Peyer's patch (tissue), 4 donors: ENCODE measurements around the gene MIA2. TPM values are rescaled to one million over a fixed set of nuclear protein-coding genes. Genes with fewer than 3 reads are reported as not detected.
A peak's percentile ranks its signal among the peaks of the same experiment; 100 is the strongest.
"Not testable (repeated sequence)": the region's sequence is repeated elsewhere in the genome, so short reads cannot be mapped to it uniquely, and the experiment has no call there.

Experiments
- DNase-seq, 3 donors: peaks; one replicate each; pipeline ENCODE4 v3.0.0-alpha.2; 2017 to 2019
- H3K27ac ChIP-seq, 4 donors: fragments of 200-600 bp; sonication (generic); one replicate each; pipeline ENCODE4 v1.5.1; 2016 to 2019
- H3K27me3 ChIP-seq, 2 donors: fragments of 200-600 bp; sonication (generic); one replicate each; pipeline ENCODE4 v1.5.1; 2019
- H3K36me3 ChIP-seq, 3 donors: fragments of 200-600 bp; sonication (generic); one replicate each; pipeline ENCODE4 v1.5.1; 2016 to 2019
- H3K4me1 ChIP-seq, 4 donors: fragments of 200-600 bp; sonication (generic); one replicate each; pipeline ENCODE4 v1.5.1; 2016 to 2019
- H3K4me3 ChIP-seq, 4 donors: fragments of 200-600 bp; sonication (generic); 1 replicate in 3 of 4; 2 replicates in 1 of 4; pipeline ENCODE4 v1.5.1; 2016 to 2019; ENCODE audit warnings: mild to moderate bottlenecking in 1 of 4
- H3K9me3 ChIP-seq, 4 donors: fragments of 200-600 bp; sonication (generic); one replicate each; pipeline ENCODE4 v1.5.1; 2016 to 2019; ENCODE audit warnings: mild to moderate bottlenecking in 1 of 4
- CTCF ChIP-seq, 6 experiments: fragments of 450-650 bp in 4 of 6; fragments of 200-600 bp in 2 of 6; sonication (generic) in 1 of 6; IDR thresholded peaks; one replicate each; pipeline ENCODE4 v1.5.1; 2017 to 2019; ENCODE audit warnings: antibody characterized with exemption in 6 of 6, mild to moderate bottlenecking in 3 of 6, moderate library complexity in 1 of 6
- POLR2A ChIP-seq, 2 donors: fragments of 450-650 bp; IDR thresholded peaks; one replicate each; pipeline ENCODE4 v1.5.1; 2017; ENCODE audit warnings: antibody characterized with exemption in 2 of 2, mild to moderate bottlenecking in 2 of 2, moderate library complexity in 2 of 2
- total RNA-seq, 4 donors: library from RNA; depleted of rRNA; stranded (reverse); fragments of >200 nt; gene quantifications; one replicate each; pipeline ENCODE4 v1.1.0, GENCODE V29; 2016

Gene MIA2
- total RNA-seq, 4 donors from 2014 or later = 44.6 to 143 (median 128) TPM

GRCh38 chr14:39276579-39277114 is 42.9 kb downstream of the MIA2 start:
- Histone ChIP-seq H3K9me3 (no peaks in the 10 kb centered on the region), H3K4me3 (no peak overlapping the region), H3K27me3 (no peaks in the 10 kb centered on the region), H3K36me3 (peaks cover 0 to 24% (median 0%) of the 10 kb centered on the region in 3 donors), H3K4me1 (no peaks in the 10 kb centered on the region), H3K27ac (no peak overlapping the region)
- TF ChIP-seq CTCF (IDR thresholded peaks at IDR 0.05) = no peak
- no peak for TF ChIP-seq POLR2A (IDR thresholded peaks at IDR 0.05)
- DNase-seq = no peak

GRCh38 chr14:39279515-39279914 is 45.8 kb downstream of the MIA2 start:
- Histone ChIP-seq H3K27ac (no peak overlapping the region), H3K4me3 (no peak overlapping the region)

DNA sequence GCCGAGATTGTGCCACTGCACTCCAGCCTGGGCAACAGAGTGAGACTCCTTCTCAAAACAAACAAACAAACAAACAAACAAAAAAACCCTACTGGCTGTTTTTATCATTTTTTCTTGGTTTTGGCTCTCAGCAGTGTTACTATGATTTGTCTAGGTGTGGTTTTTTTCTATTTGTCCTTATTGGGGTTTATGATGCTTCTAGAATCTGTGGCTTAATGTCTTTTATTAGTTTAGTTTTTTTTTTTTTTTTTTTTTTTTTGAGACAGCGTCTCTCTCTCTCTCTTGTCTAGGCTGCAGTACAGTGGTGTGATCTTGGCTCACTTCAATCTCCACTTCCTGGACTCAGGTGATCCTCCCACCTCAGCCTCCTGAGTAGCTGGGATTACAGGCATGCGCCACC is 47.0 kb downstream of the MIA2 start:
- H3K27me3 ChIP-seq, H3K27ac ChIP-seq, H3K9me3 ChIP-seq, DNase-seq, H3K4me1 ChIP-seq, H3K4me3 ChIP-seq: not testable (repeated sequence)
- peaks cover 0 to 46% (median 0%) of the 10 kb centered on the region in 3 donors for H3K36me3 ChIP-seq

More at GRCh38 chr14:39279515-39279914, 45.8 kb downstream of the MIA2 start:
- Histone ChIP-seq H3K27me3 (no peaks in the 10 kb centered on the region), H3K36me3 (peaks cover 0 to 46% (median 0%) of the 10 kb centered on the region in 3 donors), H3K9me3 (no peaks in the 10 kb centered on the region), H3K4me1 (no peaks in the 10 kb centered on the region)
- no peak for DNase-seq
- TF ChIP-seq POLR2A (IDR thresholded peaks at IDR 0.05) = no peak
- TF ChIP-seq CTCF (IDR thresholded peaks at IDR 0.05) = no peak

- no peaks in the 10 kb centered on the region for H3K27me3 ChIP-seq
- peaks cover 0 to 41% (median 0%) of the 10 kb centered on the region in 3 donors for H3K36me3 ChIP-seq
- no peak for TF ChIP-seq CTCF (IDR thresholded peaks at IDR 0.05)
- no peak for TF ChIP-seq POLR2A (IDR thresholded peaks at IDR 0.05)
- H3K4me3 ChIP-seq = no peak overlapping the region
- no peak for DNase-seq
- no peak overlapping the region for H3K27ac ChIP-seq
- no peaks in the 10 kb centered on the region for H3K9me3 ChIP-seq
- H3K4me1 ChIP-seq = no peaks in the 10 kb centered on the region
Observed at GRCh38 chr14:39289523-39289922, 55.8 kb downstream of the MIA2 start.

- no peak for DNase-seq
- H3K27ac ChIP-seq = peak overlapping the region in 1 of 4 donors; percentile 26
Observed at GRCh38 chr14:39291701-39292100, 58.0 kb downstream of the MIA2 start.

DNA sequence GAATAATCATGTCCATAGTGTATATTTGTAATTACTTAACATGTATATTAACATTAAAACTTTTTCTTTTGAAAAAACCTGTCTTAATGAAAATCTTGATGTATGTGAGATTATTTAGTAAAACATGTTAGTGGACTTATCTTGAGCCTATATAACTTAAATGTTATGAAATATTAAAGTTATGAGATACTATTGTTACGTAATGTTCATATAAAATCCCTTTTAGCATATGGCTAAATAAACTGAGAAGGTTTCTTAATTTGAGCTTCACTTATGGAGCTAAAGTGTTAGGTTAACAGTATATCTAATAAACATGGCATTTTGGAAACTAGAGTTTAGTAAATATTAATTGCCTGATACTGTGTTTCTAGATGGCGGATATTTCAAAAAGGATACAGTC is 59.9 kb downstream of the MIA2 start:
- no peaks in the 10 kb centered on the region for H3K9me3 ChIP-seq
- no peak for TF ChIP-seq CTCF (IDR thresholded peaks at IDR 0.05)
- no peak for TF ChIP-seq POLR2A (IDR thresholded peaks at IDR 0.05)
- H3K36me3 ChIP-seq = peaks cover 0 to 52% (median 0%) of the 10 kb centered on the region in 3 donors
- no peaks in the 10 kb centered on the region for H3K4me1 ChIP-seq
- DNase-seq = no peak
- no peak overlapping the region for H3K4me3 ChIP-seq
- no peaks in the 10 kb centered on the region for H3K27me3 ChIP-seq
- H3K27ac ChIP-seq = no peak overlapping the region

More at GRCh38 chr14:39291701-39292100, 58.0 kb downstream of the MIA2 start:
- Histone ChIP-seq H3K9me3 (no peaks in the 10 kb centered on the region), H3K36me3 (peaks cover 0 to 59% (median 0%) of the 10 kb centered on the region in 3 donors), H3K4me3 (no peak overlapping the region), H3K4me1 (no peaks in the 10 kb centered on the region), H3K27me3 (no peaks in the 10 kb centered on the region)
- TF ChIP-seq CTCF (IDR thresholded peaks at IDR 0.05) = no peak
- no peak for TF ChIP-seq POLR2A (IDR thresholded peaks at IDR 0.05)

GRCh38 chr14:39300389-39300788 is 66.7 kb downstream of the MIA2 start:
- not testable (repeated sequence) for H3K4me3 ChIP-seq, H3K27ac ChIP-seq, DNase-seq, H3K27me3 ChIP-seq, H3K4me1 ChIP-seq, H3K9me3 ChIP-seq
- H3K36me3 ChIP-seq = peaks cover 0 to 65% (median 0%) of the 10 kb centered on the region in 3 donors
